Renal cortical epithelial cell (primary cell): Measurements from ENCODE around the gene KCNMA1. TPM values are rescaled to one million over a fixed set of nuclear protein-coding genes. Genes with fewer than 3 reads are reported as not detected.

Experiments
- DNase-seq: peaks from one replicate; pipeline ENCODE4 v3.0.0-alpha.2; 2011; ENCODE audit warnings: low read depth
- total RNA-seq: library from RNA; depleted of rRNA; stranded (reverse); fragments of >200 nt; gene quantifications from 2 replicates; pipeline ENCODE4 v1.2.3, GENCODE V29; 2014

The KCNMA1 gene
- total RNA-seq, 1 donor from 2014 or later: 12.9 TPM

- DNase-seq: peak; percentile 90
These were observed 363.4 kb downstream of the KCNMA1 start for GRCh38 chr10:77274046-77274795.

- DNase-seq: peak; percentile 41
These were observed 368.4 kb downstream of the KCNMA1 start for GRCh38 chr10:77269163-77269562.

GRCh38 chr10:77268721-77269120, 368.9 kb downstream of the KCNMA1 start:
- DNase-seq: no peak

GRCh38 chr10:77267703-77268675, 369.6 kb downstream of the KCNMA1 start:
- no peak for DNase-seq

GRCh38 chr10:77266242-77266641, 371.4 kb downstream of the KCNMA1 start:
- DNase-seq: no peak

GRCh38 chr10:77264527-77264926, 373.1 kb downstream of the KCNMA1 start:
- DNase-seq: no peak

GRCh38 chr10:77264107-77264506, 373.5 kb downstream of the KCNMA1 start:
- DNase-seq: no peak

- DNase-seq: no peak
These were observed 373.9 kb downstream of the KCNMA1 start for GRCh38 chr10:77263700-77264099.

GRCh38 chr10:77261146-77261545, 376.5 kb downstream of the KCNMA1 start:
- no peak for DNase-seq

GRCh38 chr10:77259171-77259874, 378.3 kb downstream of the KCNMA1 start:
- no peak for DNase-seq

- no peak for DNase-seq
These were observed 381.3 kb downstream of the KCNMA1 start for GRCh38 chr10:77256346-77256745.

GRCh38 chr10:77253556-77254064, 384.0 kb downstream of the KCNMA1 start:
- DNase-seq: no peak

- no peak for DNase-seq
These were observed 384.5 kb downstream of the KCNMA1 start for GRCh38 chr10:77253147-77253545.

- DNase-seq: no peak
These were observed 385.0 kb downstream of the KCNMA1 start for GRCh38 chr10:77252380-77253146.

GRCh38 chr10:77251297-77252013, 386.2 kb downstream of the KCNMA1 start:
- peak; percentile 41 for DNase-seq

- DNase-seq: no peak
These were observed 387.6 kb downstream of the KCNMA1 start for GRCh38 chr10:77249901-77250459.

- no peak for DNase-seq
These were observed 389.4 kb downstream of the KCNMA1 start for GRCh38 chr10:77248104-77248790.

- no peak for DNase-seq
These were observed 390.3 kb downstream of the KCNMA1 start for GRCh38 chr10:77247031-77247990.
